Peyer's patch (tissue), 4 donors: ENCODE results near the gene PTX4.

Source experiments
- CTCF ChIP-seq, 6 experiments: fragments of 450-650 bp in 4 of 6; fragments of 200-600 bp in 2 of 6; sonication (generic) in 1 of 6; IDR thresholded peaks; one replicate each; pipeline ENCODE4 v1.5.1; 2017 to 2019; ENCODE audit warnings: antibody characterized with exemption in 6 of 6, mild to moderate bottlenecking in 3 of 6, moderate library complexity in 1 of 6
- POLR2A ChIP-seq, 2 donors: fragments of 450-650 bp; IDR thresholded peaks; one replicate each; pipeline ENCODE4 v1.5.1; 2017; ENCODE audit warnings: antibody characterized with exemption in 2 of 2, mild to moderate bottlenecking in 2 of 2, moderate library complexity in 2 of 2

GRCh38 chr16:1535391-1536291 is 46.9 kb upstream of the PTX4 start:
- TF ChIP-seq CTCF (IDR thresholded peaks at IDR 0.05) (no peak), POLR2A (IDR thresholded peaks at IDR 0.05) (no peak)
